K562 (cell line): ENCODE results near the gene C9. TPM values are rescaled to one million over a fixed set of nuclear protein-coding genes. Genes with fewer than 3 reads are reported as not detected.

Source experiments
- GABPB1 ChIP-seq: sonication (generic); formaldehyde crosslinking; IDR thresholded peaks from 2 replicates; pipeline ENCODE4 v1.8.0; 2022; ENCODE audit warnings: mild to moderate bottlenecking, missing genetic modification reagents
- POLR2H ChIP-seq: IDR thresholded peaks from 2 replicates; pipeline ENCODE4 v1.6.1; 2016; ENCODE audit warnings: missing genetic modification characterization, low read depth, mild to moderate bottlenecking, control low read depth, missing compliant biosample characterization, moderate library complexity
- SMAD2 ChIP-seq: fragments of 150-350 bp; IDR thresholded peaks from 2 replicates; pipeline ENCODE4 v1.6.1; 2014; ENCODE audit warnings: low read depth, mild to moderate bottlenecking, low read length
- polyA plus RNA-seq, 8 experiments: library from polyadenylated mRNA; depleted of rRNA in 4 of 8; stranded (reverse) in 5 of 8; unstranded in 3 of 8; fragments of >200 nt; fragmentation: Nextera tagmentation in 2 of 8; fragmentation: Illumina TruSeq in 1 of 8; extraction: Ambion mirVana in 2 of 8; extraction: Trizol in 1 of 8; gene quantifications; 2 replicates each; pipeline versions ENCODE4 v1.2.1 to v1.2.3, GENCODE V29; 2011 to 2014; ENCODE audit warnings: inconsistent platforms in 1 of 8, missing spikeins in 1 of 8
- total RNA-seq, 7 experiments: library from RNA; depleted of rRNA in 6 of 7; stranded (reverse); fragments of >200 nt in 6 of 7; fragmentation: Illumina TruSeq in 2 of 7; extraction: Trizol in 2 of 7; gene quantifications; 2 replicates each; pipeline versions ENCODE4 v1.2.1 to v1.2.3, GENCODE V29; 2011 to 2021; ENCODE audit warnings: low replicate concordance in 1 of 7
- TF ChIP-seq, protein P1 (sequence below): fragments of 200-600 bp; sonication (generic); IDR thresholded peaks from one replicate; pipeline ENCODE4 v1.6.1; 2012; ENCODE audit warnings: mild to moderate bottlenecking, low read depth, low read length, inconsistent platforms

C9 gene
- total and polyA plus RNA-seq, 9 of the 15 experiments (the other 6 are each of a cell fraction or from before 2014, with no cell fraction given) = 0.08 to 0.38 TPM; not detected in 7

DNA sequence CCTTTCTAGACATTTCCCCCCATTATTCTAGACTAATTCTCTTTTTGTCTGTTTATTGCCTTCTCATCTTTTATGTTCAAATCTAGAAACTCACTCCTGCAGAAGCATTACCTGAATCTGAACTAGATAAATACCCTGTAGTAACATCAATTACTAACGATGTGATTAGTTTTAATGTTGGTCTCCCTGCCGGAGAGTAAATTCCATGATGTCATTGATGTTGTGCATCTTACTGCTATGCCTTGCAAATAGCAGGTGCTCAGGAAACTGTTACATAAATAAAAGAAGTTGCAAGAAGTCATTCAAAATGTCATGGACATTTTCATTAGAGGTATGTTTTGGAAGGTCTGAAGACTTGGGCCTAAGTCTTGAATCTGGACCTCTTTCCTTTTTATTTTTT is 23.0 kb upstream of the C9 start (continued):
- TF ChIP-seq, protein P1, sequence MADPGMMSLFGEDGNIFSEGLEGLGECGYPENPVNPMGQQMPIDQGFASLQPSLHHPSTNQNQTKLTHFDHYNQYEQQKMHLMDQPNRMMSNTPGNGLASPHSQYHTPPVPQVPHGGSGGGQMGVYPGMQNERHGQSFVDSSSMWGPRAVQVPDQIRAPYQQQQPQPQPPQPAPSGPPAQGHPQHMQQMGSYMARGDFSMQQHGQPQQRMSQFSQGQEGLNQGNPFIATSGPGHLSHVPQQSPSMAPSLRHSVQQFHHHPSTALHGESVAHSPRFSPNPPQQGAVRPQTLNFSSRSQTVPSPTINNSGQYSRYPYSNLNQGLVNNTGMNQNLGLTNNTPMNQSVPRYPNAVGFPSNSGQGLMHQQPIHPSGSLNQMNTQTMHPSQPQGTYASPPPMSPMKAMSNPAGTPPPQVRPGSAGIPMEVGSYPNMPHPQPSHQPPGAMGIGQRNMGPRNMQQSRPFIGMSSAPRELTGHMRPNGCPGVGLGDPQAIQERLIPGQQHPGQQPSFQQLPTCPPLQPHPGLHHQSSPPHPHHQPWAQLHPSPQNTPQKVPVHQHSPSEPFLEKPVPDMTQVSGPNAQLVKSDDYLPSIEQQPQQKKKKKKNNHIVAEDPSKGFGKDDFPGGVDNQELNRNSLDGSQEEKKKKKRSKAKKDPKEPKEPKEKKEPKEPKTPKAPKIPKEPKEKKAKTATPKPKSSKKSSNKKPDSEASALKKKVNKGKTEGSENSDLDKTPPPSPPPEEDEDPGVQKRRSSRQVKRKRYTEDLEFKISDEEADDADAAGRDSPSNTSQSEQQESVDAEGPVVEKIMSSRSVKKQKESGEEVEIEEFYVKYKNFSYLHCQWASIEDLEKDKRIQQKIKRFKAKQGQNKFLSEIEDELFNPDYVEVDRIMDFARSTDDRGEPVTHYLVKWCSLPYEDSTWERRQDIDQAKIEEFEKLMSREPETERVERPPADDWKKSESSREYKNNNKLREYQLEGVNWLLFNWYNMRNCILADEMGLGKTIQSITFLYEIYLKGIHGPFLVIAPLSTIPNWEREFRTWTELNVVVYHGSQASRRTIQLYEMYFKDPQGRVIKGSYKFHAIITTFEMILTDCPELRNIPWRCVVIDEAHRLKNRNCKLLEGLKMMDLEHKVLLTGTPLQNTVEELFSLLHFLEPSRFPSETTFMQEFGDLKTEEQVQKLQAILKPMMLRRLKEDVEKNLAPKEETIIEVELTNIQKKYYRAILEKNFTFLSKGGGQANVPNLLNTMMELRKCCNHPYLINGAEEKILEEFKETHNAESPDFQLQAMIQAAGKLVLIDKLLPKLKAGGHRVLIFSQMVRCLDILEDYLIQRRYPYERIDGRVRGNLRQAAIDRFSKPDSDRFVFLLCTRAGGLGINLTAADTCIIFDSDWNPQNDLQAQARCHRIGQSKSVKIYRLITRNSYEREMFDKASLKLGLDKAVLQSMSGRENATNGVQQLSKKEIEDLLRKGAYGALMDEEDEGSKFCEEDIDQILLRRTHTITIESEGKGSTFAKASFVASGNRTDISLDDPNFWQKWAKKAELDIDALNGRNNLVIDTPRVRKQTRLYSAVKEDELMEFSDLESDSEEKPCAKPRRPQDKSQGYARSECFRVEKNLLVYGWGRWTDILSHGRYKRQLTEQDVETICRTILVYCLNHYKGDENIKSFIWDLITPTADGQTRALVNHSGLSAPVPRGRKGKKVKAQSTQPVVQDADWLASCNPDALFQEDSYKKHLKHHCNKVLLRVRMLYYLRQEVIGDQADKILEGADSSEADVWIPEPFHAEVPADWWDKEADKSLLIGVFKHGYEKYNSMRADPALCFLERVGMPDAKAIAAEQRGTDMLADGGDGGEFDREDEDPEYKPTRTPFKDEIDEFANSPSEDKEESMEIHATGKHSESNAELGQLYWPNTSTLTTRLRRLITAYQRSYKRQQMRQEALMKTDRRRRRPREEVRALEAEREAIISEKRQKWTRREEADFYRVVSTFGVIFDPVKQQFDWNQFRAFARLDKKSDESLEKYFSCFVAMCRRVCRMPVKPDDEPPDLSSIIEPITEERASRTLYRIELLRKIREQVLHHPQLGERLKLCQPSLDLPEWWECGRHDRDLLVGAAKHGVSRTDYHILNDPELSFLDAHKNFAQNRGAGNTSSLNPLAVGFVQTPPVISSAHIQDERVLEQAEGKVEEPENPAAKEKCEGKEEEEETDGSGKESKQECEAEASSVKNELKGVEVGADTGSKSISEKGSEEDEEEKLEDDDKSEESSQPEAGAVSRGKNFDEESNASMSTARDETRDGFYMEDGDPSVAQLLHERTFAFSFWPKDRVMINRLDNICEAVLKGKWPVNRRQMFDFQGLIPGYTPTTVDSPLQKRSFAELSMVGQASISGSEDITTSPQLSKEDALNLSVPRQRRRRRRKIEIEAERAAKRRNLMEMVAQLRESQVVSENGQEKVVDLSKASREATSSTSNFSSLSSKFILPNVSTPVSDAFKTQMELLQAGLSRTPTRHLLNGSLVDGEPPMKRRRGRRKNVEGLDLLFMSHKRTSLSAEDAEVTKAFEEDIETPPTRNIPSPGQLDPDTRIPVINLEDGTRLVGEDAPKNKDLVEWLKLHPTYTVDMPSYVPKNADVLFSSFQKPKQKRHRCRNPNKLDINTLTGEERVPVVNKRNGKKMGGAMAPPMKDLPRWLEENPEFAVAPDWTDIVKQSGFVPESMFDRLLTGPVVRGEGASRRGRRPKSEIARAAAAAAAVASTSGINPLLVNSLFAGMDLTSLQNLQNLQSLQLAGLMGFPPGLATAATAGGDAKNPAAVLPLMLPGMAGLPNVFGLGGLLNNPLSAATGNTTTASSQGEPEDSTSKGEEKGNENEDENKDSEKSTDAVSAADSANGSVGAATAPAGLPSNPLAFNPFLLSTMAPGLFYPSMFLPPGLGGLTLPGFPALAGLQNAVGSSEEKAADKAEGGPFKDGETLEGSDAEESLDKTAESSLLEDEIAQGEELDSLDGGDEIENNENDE = no peak
- no peak for TF ChIP-seq GABPB1 (CRISPR knock-in tag)
- TF ChIP-seq POLR2H (tag) = no peak
- no peak for TF ChIP-seq SMAD2
